Small intestine (tissue), 7 donors: Measurements from ENCODE around the gene AHRR. TPM values are rescaled to one million over a fixed set of nuclear protein-coding genes. Genes with fewer than 3 reads are reported as not detected.

ENCODE experiments used
- DNase-seq, 2 donors: peaks; one replicate each; pipeline versions ENCODE4 v3.0.0 to v3.0.0-alpha.2; 2013
- FAIRE-seq: peaks from 2 replicates; lab custom pipeline; 2012; peaks lifted over from hg19 to GRCh38; lab: Jason Lieb, UNC
- H3K27ac ChIP-seq, 3 donors: one replicate each; pipeline ENCODE4 v1.5.1; 2013; ENCODE audit warnings: low read length in 2 of 3, mild to moderate bottlenecking in 2 of 3, control low read depth in 1 of 3, inconsistent platforms in 1 of 3, low read depth in 1 of 3, moderate library complexity in 1 of 3
- H3K27me3 ChIP-seq, 3 donors: one replicate each; pipeline ENCODE4 v1.6.1; 2013; ENCODE audit warnings: low read length in 3 of 3, inconsistent platforms in 1 of 3; ENCODE audit not compliant: control insufficient read depth in 3 of 3, insufficient read depth in 3 of 3
- H3K36me3 ChIP-seq, 3 donors: one replicate each; pipeline ENCODE4 v1.6.1; 2013; ENCODE audit warnings: low read length in 3 of 3, inconsistent platforms in 1 of 3, low read depth in 1 of 3, mild to moderate bottlenecking in 1 of 3, moderate library complexity in 1 of 3; ENCODE audit not compliant: control insufficient read depth in 3 of 3, insufficient read depth in 2 of 3
- H3K4me1 ChIP-seq, 3 donors: one replicate each; pipeline ENCODE4 v1.6.1; 2013; ENCODE audit warnings: low read length in 2 of 3, inconsistent platforms in 1 of 3, low read depth in 1 of 3, mild to moderate bottlenecking in 1 of 3, moderate library complexity in 1 of 3; ENCODE audit not compliant: control insufficient read depth in 3 of 3, insufficient read depth in 2 of 3
- H3K4me3 ChIP-seq, 3 donors: one replicate each; pipeline ENCODE4 v1.5.1; 2013; ENCODE audit warnings: low read length in 3 of 3, control low read depth in 1 of 3, inconsistent platforms in 1 of 3, low read depth in 1 of 3, mild to moderate bottlenecking in 1 of 3, moderate library complexity in 1 of 3
- H3K9me3 ChIP-seq, 2 donors: one replicate each; pipeline ENCODE4 v1.6.1; 2013; ENCODE audit warnings: low read depth in 1 of 2, low read length in 1 of 2; ENCODE audit not compliant: control insufficient read depth in 2 of 2, insufficient read depth in 1 of 2
- WGBS, 3 donors: extraction: QIAGEN DNeasy Blood & Tissue Kit; methylation state at CpG; one replicate each; pipeline ENCODE4 v1.1.7; 2013; 5-methylcytosine and 5-hydroxymethylcytosine counted together
- polyA plus RNA-seq, 4 donors: library from polyadenylated mRNA; stranded (reverse) in 3 of 4; unstranded in 1 of 4; fragments of 200-250 nt in 3 of 4; fragments of 120-200 nt in 1 of 4; gene quantifications; one replicate each; pipeline versions ENCODE4 v1.2.1 to v1.2.3, GENCODE V29; 2013
- donor health status: healthy with polysubstance abuse.
- donor health status: control.
- donor health status: control.
- donor health status: Bipolar disorder and iron deficiency.
- donor health status: healthy.

Gene AHRR
- polyA plus RNA-seq, 4 donors, result 0.22 to 2.6 (median 0.95) TPM

GRCh38 chr5:350355-350754 is 28.8 kb downstream of the AHRR start:
- Histone ChIP-seq H3K27me3 (peaks cover 0 to 21% (median 0%) of the 10 kb centered on the region in 3 donors), H3K4me3 (no peak overlapping the region), H3K36me3 (no peaks in the 10 kb centered on the region), H3K27ac (no peak overlapping the region), H3K9me3 (no peaks in the 10 kb centered on the region), H3K4me1 (no peaks in the 10 kb centered on the region)
- FAIRE-seq (no peak), DNase-seq (no peak)
- WGBS, 3 donors, result 73 to 80% (median 76%) methylated on average over 9 of the region's 9 CpGs

DNA sequence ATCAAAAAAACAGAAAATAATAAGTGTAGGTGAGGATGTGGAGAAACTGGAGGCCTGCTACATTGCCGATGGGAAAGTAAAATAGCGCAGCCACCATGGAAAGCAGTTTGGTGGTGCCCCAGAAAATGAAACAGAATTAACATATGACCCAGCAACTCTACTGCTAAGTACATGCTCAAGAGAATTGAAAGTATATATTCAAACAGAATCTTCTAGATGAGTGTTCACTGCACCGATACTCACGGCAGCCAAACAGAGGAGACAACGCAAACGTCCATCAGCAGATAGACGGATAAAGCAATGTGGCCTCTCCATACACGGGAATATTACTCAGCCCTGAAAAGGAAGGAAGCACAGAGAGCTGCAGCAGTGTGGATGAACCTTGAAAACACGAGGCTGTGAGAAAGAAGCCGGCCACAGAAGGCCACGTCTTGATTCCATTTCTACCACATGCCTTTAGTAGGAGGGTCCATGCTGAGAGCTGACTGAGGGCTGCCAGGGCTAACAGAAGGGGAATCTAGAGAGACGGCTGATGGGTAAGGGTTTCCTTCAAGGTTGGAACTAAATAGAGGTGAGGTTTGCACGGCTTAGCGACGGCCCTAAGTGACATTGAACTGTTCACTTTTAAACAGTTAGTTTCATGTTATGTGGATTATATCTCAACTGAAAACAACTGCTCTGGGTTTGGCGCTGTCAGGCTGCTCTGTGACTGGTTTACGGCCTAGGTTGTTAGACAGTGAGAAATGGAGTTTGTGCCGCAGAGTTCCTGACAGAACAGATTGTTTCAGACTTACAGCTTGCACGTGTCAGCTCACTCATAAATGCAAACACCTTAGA is 29.8 kb downstream of the AHRR start:
- H3K27me3 ChIP-seq, result peaks cover 0 to 17% (median 0%) of the 10 kb centered on the region in 3 donors
- 83 to 89% (median 85%) methylated on average over 19 of the region's 19 CpGs for WGBS, 3 donors
- H3K4me3 ChIP-seq, result no peak overlapping the region
- no peak overlapping the region for H3K27ac ChIP-seq
- no peaks in the 10 kb centered on the region for H3K9me3 ChIP-seq
- FAIRE-seq (no peak), DNase-seq (no peak)
- no peaks in the 10 kb centered on the region for H3K4me1 ChIP-seq
- H3K36me3 ChIP-seq, result no peaks in the 10 kb centered on the region

DNA sequence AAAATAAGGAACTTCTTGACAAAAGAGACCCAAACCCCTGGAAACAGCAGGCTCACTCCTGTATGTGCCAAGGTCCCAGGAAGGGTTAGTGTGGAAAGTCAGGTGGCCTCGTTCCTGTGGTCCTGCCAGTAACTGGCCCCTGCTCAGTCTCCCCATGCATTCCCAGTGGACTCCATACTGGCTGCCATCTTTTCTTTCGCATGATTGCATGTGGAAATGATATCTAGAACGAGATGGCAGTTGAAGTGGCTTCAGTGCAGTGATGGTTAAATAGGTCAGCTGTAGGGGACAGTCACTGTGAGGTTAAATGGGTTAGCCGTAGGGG is 30.4 kb downstream of the AHRR start:
- no peaks in the 10 kb centered on the region for H3K4me1 ChIP-seq
- no peaks in the 10 kb centered on the region for H3K36me3 ChIP-seq
- no peak overlapping the region for H3K4me3 ChIP-seq
- FAIRE-seq (no peak), DNase-seq (no peak)
- no peak overlapping the region for H3K27ac ChIP-seq
- 82 to 87% (median 84%) methylated on average over 4 of the region's 4 CpGs for WGBS, 3 donors
- H3K27me3 ChIP-seq, result peaks cover 0 to 11% (median 0%) of the 10 kb centered on the region in 3 donors
- H3K9me3 ChIP-seq, result no peaks in the 10 kb centered on the region

- Histone ChIP-seq H3K4me3 (no peak overlapping the region), H3K27ac (no peak overlapping the region), H3K27me3 (peaks cover 0 to 9% (median 0%) of the 10 kb centered on the region in 3 donors), H3K4me1 (no peaks in the 10 kb centered on the region), H3K9me3 (no peaks in the 10 kb centered on the region), H3K36me3 (no peaks in the 10 kb centered on the region)
- WGBS, 3 donors, result 72 to 77% (median 74%) methylated on average over 21 to 22 of the region's 22 CpGs
- FAIRE-seq, result no peak
- no peak for DNase-seq
Measured at GRCh38 chr5:352639-353611, 31.4 kb downstream of the AHRR start.

GRCh38 chr5:353612-354580 is 32.4 kb downstream of the AHRR start:
- Histone ChIP-seq H3K4me1 (no peaks in the 10 kb centered on the region), H3K4me3 (no peak overlapping the region), H3K27me3 (peaks cover 0 to 2% (median 0%) of the 10 kb centered on the region in 3 donors), H3K9me3 (no peaks in the 10 kb centered on the region), H3K36me3 (no peaks in the 10 kb centered on the region), H3K27ac (no peak overlapping the region)
- DNase-seq, result no peak
- FAIRE-seq, result no peak
- WGBS, 3 donors, result 87 to 91% (median 87%) methylated on average over 30 of the region's 30 CpGs

DNA sequence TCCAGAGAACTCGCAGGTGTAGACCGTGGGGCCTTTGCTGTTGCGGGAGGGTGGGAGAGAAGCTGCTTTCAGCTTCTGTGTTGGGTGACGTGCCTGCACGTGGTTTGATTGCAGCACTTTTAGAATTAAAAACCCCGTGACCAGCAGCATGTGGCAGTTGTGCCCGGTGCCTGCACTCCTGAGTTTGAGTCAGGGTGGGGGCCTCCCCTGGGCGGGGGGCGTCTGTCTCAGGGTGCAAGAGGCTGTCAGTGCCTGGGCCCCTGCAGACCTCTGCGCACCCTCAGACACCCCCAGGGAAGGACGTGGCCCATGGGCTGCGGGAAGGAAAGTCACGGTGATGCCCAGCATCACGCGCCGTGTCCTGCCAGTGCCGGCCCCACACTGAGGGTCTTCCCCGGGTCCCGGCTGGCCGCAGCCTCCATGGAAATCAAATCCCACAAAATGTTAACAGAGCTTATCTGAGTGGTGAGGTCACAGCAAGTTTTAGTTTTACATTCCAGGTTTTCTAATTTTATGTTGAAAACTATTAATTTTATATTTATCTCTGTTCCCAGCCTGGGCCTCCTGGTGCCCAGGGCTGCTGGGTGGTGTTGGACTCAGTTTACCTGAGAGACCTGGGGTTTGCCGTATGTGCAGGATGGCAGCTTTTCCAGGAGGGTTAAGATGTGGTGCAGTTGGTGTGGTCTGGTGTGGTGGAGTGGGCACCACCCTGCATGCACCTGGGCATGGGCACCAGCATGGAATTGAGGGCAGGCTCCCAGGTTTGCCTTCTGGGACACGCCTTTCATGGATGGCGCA is 33.3 kb downstream of the AHRR start:
- DNase-seq (no peak), FAIRE-seq (no peak)
- no peak overlapping the region for H3K27ac ChIP-seq
- 82 to 90% (median 82%) methylated on average over 23 of the region's 23 CpGs for WGBS, 3 donors
- peaks cover 0 to 2% (median 0%) of the 10 kb centered on the region in 3 donors for H3K27me3 ChIP-seq
- no peaks in the 10 kb centered on the region for H3K4me1 ChIP-seq
- H3K36me3 ChIP-seq, result no peaks in the 10 kb centered on the region
- no peaks in the 10 kb centered on the region for H3K9me3 ChIP-seq
- no peak overlapping the region for H3K4me3 ChIP-seq

DNA sequence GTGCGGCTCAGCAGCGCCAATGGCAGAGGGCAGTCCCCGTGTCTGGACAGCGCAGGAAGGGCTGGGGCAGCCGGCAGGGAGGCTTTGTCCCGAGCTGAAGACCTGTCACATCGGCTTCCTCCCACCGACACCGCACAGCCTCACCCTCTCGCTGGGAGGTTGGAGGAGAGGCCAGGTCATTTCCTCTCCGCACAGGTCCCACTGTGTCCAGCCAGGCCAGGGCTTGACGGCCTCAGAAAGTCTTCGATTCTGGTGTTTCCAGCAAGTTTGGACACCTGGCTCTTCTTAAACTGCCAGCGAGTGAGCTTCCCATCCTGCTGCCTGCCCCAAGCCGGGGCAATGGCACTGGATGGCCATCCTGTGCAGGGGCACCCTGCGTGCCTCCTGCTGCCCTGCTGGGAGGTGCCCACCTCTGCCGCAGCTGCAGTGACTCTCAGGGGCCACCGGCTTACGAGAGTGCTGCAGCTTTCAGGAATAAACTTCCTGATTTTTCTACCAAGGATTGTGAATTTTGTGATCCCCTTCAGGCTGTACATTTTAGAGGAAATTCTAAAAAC is 33.9 kb downstream of the AHRR start:
- H3K4me1 ChIP-seq, result no peaks in the 10 kb centered on the region
- H3K27ac ChIP-seq, result no peak overlapping the region
- 84 to 90% (median 86%) methylated on average over 18 to 19 of the region's 19 CpGs for WGBS, 3 donors
- H3K36me3 ChIP-seq, result no peaks in the 10 kb centered on the region
- H3K4me3 ChIP-seq, result no peak overlapping the region
- H3K9me3 ChIP-seq, result no peaks in the 10 kb centered on the region
- DNase-seq (no peak), FAIRE-seq (no peak)
- peaks cover 0 to 2% (median 0%) of the 10 kb centered on the region in 3 donors for H3K27me3 ChIP-seq
